ENCODE results near the gene GCC1. TPM values are rescaled to one million over a fixed set of nuclear protein-coding genes. Genes with fewer than 3 reads are reported as not detected.
"Not testable (repeated sequence)": the region's sequence is repeated elsewhere in the genome, so short reads cannot be mapped to it uniquely, and the experiment has no call there.

Gene GCC1
- total RNA-seq, 1 experiment from 2014 or later: 16.8 TPM

GRCh38 chr7:127541548-127541947 lies 43.8 kb downstream of the GCC1 start:
- H3K23me2 ChIP-seq (ENCODE audit: insufficient read length, low read depth, low read length, poor library complexity, severe bottlenecking): no peaks in the 10 kb centered on the region
- H2BK120ac ChIP-seq (ENCODE audit: low read depth, low read length, poor library complexity, severe bottlenecking): no peak overlapping the region
- no peak overlapping the region for H2BK15ac ChIP-seq (ENCODE audit: low read depth, low read length)
- H2AFZ ChIP-seq (ENCODE audit: low read length): no peak overlapping the region
- no peak overlapping the region for H3K4me3 Mint-ChIP-seq
- no peak overlapping the region for H3K23ac ChIP-seq (ENCODE audit: insufficient read length, low read depth, low read length)
- DNase-seq: no peak
- H3K4me2 ChIP-seq (ENCODE audit: insufficient read depth, insufficient read length, low read length): no peak overlapping the region
- peaks cover 2% of the 10 kb centered on the region; the same call in 1 of the 2 replicates for H3K27me3 ChIP-seq (ENCODE audit: insufficient read depth, low read length)
- H2BK12ac ChIP-seq (ENCODE audit: insufficient read length, low read depth, low read length): no peak overlapping the region
- no peak overlapping the region for H3K27ac ChIP-seq (ENCODE audit: insufficient read length, low read depth, low read length)
- no peak overlapping the region for H3K14ac ChIP-seq (ENCODE audit: insufficient read depth, low read length)
- H4K20me1 ChIP-seq (ENCODE audit: control insufficient read depth, insufficient read depth, insufficient read length): no peaks in the 10 kb centered on the region
- no peak overlapping the region for H4K8ac ChIP-seq (replicated peaks; ENCODE audit: insufficient read length, low read depth, low read length)
- H3K27ac Mint-ChIP-seq: no peak overlapping the region
- peaks cover 0 to 4% (median under 1%) of the 10 kb centered on the region in 3 experiments; a peak in 5 of 7 replicates for H3K36me3 Mint-ChIP-seq (ENCODE audit: insufficient read depth in 1 of 3, low read depth in 3 of 3)
- H3K9ac ChIP-seq (ENCODE audit: extremely low read depth, insufficient read length, low read length): no peak overlapping the region
- no peak overlapping the region for H3K4ac ChIP-seq (ENCODE audit: low read depth, low read length)
- TF ChIP-seq, protein P1, sequence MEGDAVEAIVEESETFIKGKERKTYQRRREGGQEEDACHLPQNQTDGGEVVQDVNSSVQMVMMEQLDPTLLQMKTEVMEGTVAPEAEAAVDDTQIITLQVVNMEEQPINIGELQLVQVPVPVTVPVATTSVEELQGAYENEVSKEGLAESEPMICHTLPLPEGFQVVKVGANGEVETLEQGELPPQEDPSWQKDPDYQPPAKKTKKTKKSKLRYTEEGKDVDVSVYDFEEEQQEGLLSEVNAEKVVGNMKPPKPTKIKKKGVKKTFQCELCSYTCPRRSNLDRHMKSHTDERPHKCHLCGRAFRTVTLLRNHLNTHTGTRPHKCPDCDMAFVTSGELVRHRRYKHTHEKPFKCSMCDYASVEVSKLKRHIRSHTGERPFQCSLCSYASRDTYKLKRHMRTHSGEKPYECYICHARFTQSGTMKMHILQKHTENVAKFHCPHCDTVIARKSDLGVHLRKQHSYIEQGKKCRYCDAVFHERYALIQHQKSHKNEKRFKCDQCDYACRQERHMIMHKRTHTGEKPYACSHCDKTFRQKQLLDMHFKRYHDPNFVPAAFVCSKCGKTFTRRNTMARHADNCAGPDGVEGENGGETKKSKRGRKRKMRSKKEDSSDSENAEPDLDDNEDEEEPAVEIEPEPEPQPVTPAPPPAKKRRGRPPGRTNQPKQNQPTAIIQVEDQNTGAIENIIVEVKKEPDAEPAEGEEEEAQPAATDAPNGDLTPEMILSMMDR (conservative IDR thresholded peaks at IDR 0.05): no peak
- no peak overlapping the region for H3K56ac ChIP-seq (ENCODE audit: insufficient read length, low read depth, low read length)
- H2BK20ac ChIP-seq (ENCODE audit: low read depth, low read length, poor library complexity, severe bottlenecking): no peak overlapping the region
- H4K5ac ChIP-seq (ENCODE audit: insufficient read length, low read depth, low read length): no peak overlapping the region
- no peak overlapping the region for H3K18ac ChIP-seq (ENCODE audit: insufficient read length, low read depth, low read length)
- no peaks in the 10 kb centered on the region for H3K9me3 ChIP-seq (ENCODE audit: control insufficient read depth, low read depth, low read length)
- H3T11ph ChIP-seq (ENCODE audit: low read length): no peak overlapping the region
- H2AK5ac ChIP-seq (ENCODE audit: insufficient read length, low read length): no peak overlapping the region
- peaks cover 5 to 9% of the 10 kb centered on the region in 2 experiments for H3K4me1 Mint-ChIP-seq
- no peaks in the 10 kb centered on the region for H3K79me2 ChIP-seq (ENCODE audit: insufficient read depth, low read length)
- no peaks in the 10 kb centered on the region for H3K4me1 ChIP-seq (ENCODE audit: insufficient read depth, low read length)
- no peak overlapping the region for H4K91ac ChIP-seq (ENCODE audit: insufficient read length, low read depth, low read length)
- WGBS (ENCODE audit: extremely low coverage, insufficient read length, low lambda C conversion rate): no CpG with 5 or more reads among the region's 4 CpGs
- no peaks in the 10 kb centered on the region for H3K79me1 ChIP-seq (ENCODE audit: insufficient read depth, low read depth, low read length, poor library complexity, severe bottlenecking)
- no peak overlapping the region for H2BK5ac ChIP-seq (ENCODE audit: insufficient read length, low read length)
- peaks cover 46% of the 10 kb centered on the region for H3K27me3 Mint-ChIP-seq (ENCODE audit: low read depth)
- peaks cover 14 to 21% of the 10 kb centered on the region in 2 experiments for H3K9me3 Mint-ChIP-seq

DNA sequence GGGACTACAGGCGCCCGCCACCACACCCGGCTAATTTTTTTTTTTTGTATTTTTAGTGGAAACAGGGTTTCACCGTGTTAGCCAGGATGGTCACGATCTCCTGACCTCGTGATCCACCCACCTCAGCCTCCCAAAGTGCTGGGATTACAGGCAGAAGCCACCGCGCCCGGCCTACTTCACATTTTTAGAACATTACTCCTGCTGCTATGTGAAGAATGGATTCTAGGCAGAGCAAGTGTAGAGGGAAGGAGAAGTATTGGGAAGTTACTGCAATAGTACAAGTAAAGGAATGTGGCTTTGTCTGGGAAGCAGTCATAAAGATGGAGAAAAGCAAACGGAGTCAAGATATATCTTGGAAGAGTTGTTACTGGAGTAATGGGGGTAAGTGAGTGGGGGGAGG lies 44.9 kb downstream of the GCC1 start:
- not testable (repeated sequence) for H4K8ac ChIP-seq (replicated peaks; ENCODE audit: insufficient read length, low read depth, low read length); H3K14ac ChIP-seq (ENCODE audit: insufficient read depth, low read length); H4K20me1 ChIP-seq (ENCODE audit: control insufficient read depth, insufficient read depth, insufficient read length); H3K56ac ChIP-seq (ENCODE audit: insufficient read length, low read depth, low read length); H2AFZ ChIP-seq (ENCODE audit: low read length); H4K91ac ChIP-seq (ENCODE audit: insufficient read length, low read depth, low read length); H2AK5ac ChIP-seq (ENCODE audit: insufficient read length, low read length); H3K4me3 Mint-ChIP-seq; DNase-seq; H3K79me1 ChIP-seq (ENCODE audit: insufficient read depth, low read depth, low read length, poor library complexity, severe bottlenecking); H3K79me2 ChIP-seq (ENCODE audit: insufficient read depth, low read length); H4K5ac ChIP-seq (ENCODE audit: insufficient read length, low read depth, low read length); H3K4me2 ChIP-seq (ENCODE audit: insufficient read depth, insufficient read length, low read length); H3K27me3 ChIP-seq (ENCODE audit: insufficient read depth, low read length); H3K27ac ChIP-seq (ENCODE audit: insufficient read length, low read depth, low read length); H3K4me1 ChIP-seq (ENCODE audit: insufficient read depth, low read length); H2BK12ac ChIP-seq (ENCODE audit: insufficient read length, low read depth, low read length); H3T11ph ChIP-seq (ENCODE audit: low read length); H3K9me3 ChIP-seq (ENCODE audit: control insufficient read depth, low read depth, low read length); H2BK5ac ChIP-seq (ENCODE audit: insufficient read length, low read length); H3K23ac ChIP-seq (ENCODE audit: insufficient read length, low read depth, low read length); H3K23me2 ChIP-seq (ENCODE audit: insufficient read length, low read depth, low read length, poor library complexity, severe bottlenecking); H3K4ac ChIP-seq (ENCODE audit: low read depth, low read length); H3K27ac Mint-ChIP-seq; H3K36me3 Mint-ChIP-seq (ENCODE audit: insufficient read depth in 1 of 3, low read depth in 3 of 3); H2BK120ac ChIP-seq (ENCODE audit: low read depth, low read length, poor library complexity, severe bottlenecking); H2BK20ac ChIP-seq (ENCODE audit: low read depth, low read length, poor library complexity, severe bottlenecking); H3K9ac ChIP-seq (ENCODE audit: extremely low read depth, insufficient read length, low read length); H2BK15ac ChIP-seq (ENCODE audit: low read depth, low read length); H3K18ac ChIP-seq (ENCODE audit: insufficient read length, low read depth, low read length)
- WGBS (ENCODE audit: extremely low coverage, insufficient read length, low lambda C conversion rate): no CpG with 5 or more reads among the region's 10 CpGs
- Mint-ChIP-seq H3K4me1 (peaks cover 12 to 20% of the 10 kb centered on the region in 2 experiments), H3K27me3 (ENCODE audit: low read depth) (peaks cover 54% of the 10 kb centered on the region), H3K9me3 (peaks cover 5 to 11% of the 10 kb centered on the region in 2 experiments)

Data from H9 (cell line).